HL-60 (cell line): ENCODE data around the gene MTMR3.

Source experiments
- DNase-seq, 2 experiments: peaks; one replicate each; pipeline ENCODE4 v3.0.0-alpha.2; 2010 to 2020; ENCODE audit warnings: low read depth in 1 of 2, low spot score in 1 of 2
- H3K27ac ChIP-seq: fragments of 250-450 bp; sonication (Bioruptor Pico); replicated peaks from 2 replicates; pipeline ENCODE4 v1.5.1; 2020; ENCODE audit warnings: mild to moderate bottlenecking, moderate library complexity
- H3K27me3 ChIP-seq: fragments of 250-450 bp; sonication (Bioruptor Pico); 2 replicates; pipeline ENCODE4 v1.5.1; 2021; ENCODE audit warnings: mild to moderate bottlenecking, moderate library complexity; ENCODE audit not compliant: insufficient read depth, poor library complexity, severe bottlenecking
- H3K4me3 ChIP-seq: replicated peaks from 2 replicates; pipeline ENCODE4 v1.5.1; 2011; ENCODE audit warnings: mild to moderate bottlenecking, control low read depth, low read length; ENCODE audit not compliant: insufficient read depth
- CTCF ChIP-seq: IDR thresholded peaks from one replicate; pipeline ENCODE4 v1.5.1; 2011; ENCODE audit warnings: low read length, control low read depth, inconsistent platforms; ENCODE audit not compliant: insufficient read depth
- GABPA ChIP-seq: IDR thresholded peaks from 2 replicates; pipeline ENCODE4 v1.6.1; 2012; ENCODE audit warnings: low read depth
- POLR2AphosphoS5 ChIP-seq: IDR thresholded peaks from 2 replicates; pipeline ENCODE4 v1.6.1; 2012; ENCODE audit warnings: low read depth
- REST ChIP-seq: IDR thresholded peaks from 2 replicates; pipeline ENCODE4 v1.6.1; 2012; ENCODE audit warnings: low read depth; ENCODE audit not compliant: insufficient replicate concordance
- SPI1 ChIP-seq: IDR thresholded peaks from 2 replicates; pipeline ENCODE4 v1.6.1; 2012; ENCODE audit warnings: low read depth, mild to moderate bottlenecking, borderline replicate concordance

The MTMR3 gene

GRCh38 chr22:30009478-30009877 is 126.5 kb downstream of the MTMR3 start:
- DNase-seq, result no peak
- Histone ChIP-seq H3K27ac (no peak overlapping the region), H3K27me3 (no peaks in the 10 kb centered on the region), H3K4me3 (no peak overlapping the region)
- TF ChIP-seq GABPA (no peak), POLR2AphosphoS5 (no peak), CTCF (no peak), REST (no peak), SPI1 (no peak)

GRCh38 chr22:30010789-30011405 is 127.9 kb downstream of the MTMR3 start:
- no peak overlapping the region for H3K27ac ChIP-seq
- no peaks in the 10 kb centered on the region for H3K27me3 ChIP-seq
- H3K4me3 ChIP-seq, result no peak overlapping the region

GRCh38 chr22:30013201-30013600 is 130.2 kb downstream of the MTMR3 start:
- DNase-seq, result no peak
- TF ChIP-seq SPI1, result no peak
- no peak for TF ChIP-seq CTCF
- TF ChIP-seq GABPA, result no peak
- no peak for TF ChIP-seq REST
- TF ChIP-seq POLR2AphosphoS5, result no peak
- no peak overlapping the region for H3K27ac ChIP-seq
- no peaks in the 10 kb centered on the region for H3K27me3 ChIP-seq
- H3K4me3 ChIP-seq, result no peak overlapping the region

More at GRCh38 chr22:30010789-30011405, 127.9 kb downstream of the MTMR3 start:
- no peak for TF ChIP-seq POLR2AphosphoS5
- no peak for DNase-seq

GRCh38 chr22:30014244-30014643 is 131.3 kb downstream of the MTMR3 start:
- no peaks in the 10 kb centered on the region for H3K27me3 ChIP-seq
- peak; percentile 66; the same call in 1 of the 2 replicates for TF ChIP-seq SPI1
- TF ChIP-seq CTCF, result no peak
- no peak overlapping the region for H3K27ac ChIP-seq
- DNase-seq, result no peak
- no peak overlapping the region for H3K4me3 ChIP-seq
